Panc1 (cell line): Measurements from ENCODE around the gene ZCCHC14.

Experiments used
- TF ChIP-seq, protein P1 (sequence below): fragments of 450-650 bp; IDR thresholded peaks from 2 replicates; pipeline ENCODE4 v1.5.1; 2017; ENCODE audit warnings: mild to moderate bottlenecking
- TF ChIP-seq, protein P2 (sequence below), 2 experiments: IDR thresholded peaks; 2 replicates each; pipeline ENCODE4 v1.6.1; 2011 to 2012; ENCODE audit warnings: low read depth in 2 of 2, control low read depth in 1 of 2, low read length in 1 of 2, mild to moderate bottlenecking in 1 of 2, moderate library complexity in 1 of 2; ENCODE audit not compliant: insufficient read depth in 1 of 2

DNA sequence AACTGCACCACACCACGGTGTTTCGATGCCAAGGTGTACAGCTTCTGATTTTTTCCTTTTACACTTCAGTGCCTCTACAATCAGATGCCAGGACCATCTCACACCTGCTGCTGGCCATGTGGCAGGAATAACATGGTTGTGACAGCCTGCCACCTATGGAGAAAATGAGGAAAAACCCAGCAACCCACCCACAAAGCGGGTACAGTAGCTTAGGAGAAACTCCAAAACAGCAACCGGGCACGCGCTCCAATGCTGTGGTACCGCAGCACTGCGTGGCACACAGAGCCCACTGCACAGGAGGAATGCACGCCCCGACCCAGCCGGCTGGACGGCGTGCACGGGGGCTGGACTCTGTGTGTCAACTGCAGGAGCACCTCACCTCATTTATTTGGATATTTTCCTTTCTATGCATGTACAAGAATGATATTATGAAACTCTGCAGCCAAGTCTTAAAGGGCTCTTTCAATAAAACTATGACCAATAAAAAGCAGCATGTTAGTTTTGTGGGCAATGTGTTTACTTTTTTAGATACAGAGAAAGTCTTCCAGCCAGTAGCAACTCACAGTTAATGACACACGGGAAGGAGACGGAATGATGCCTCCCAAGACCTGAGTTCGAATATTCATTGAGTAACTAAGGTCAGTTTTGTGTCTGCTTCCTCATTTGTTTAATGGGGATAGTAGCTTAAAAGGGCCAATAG is 54.8 kb downstream of the ZCCHC14 start:
- TF ChIP-seq, protein P1, sequence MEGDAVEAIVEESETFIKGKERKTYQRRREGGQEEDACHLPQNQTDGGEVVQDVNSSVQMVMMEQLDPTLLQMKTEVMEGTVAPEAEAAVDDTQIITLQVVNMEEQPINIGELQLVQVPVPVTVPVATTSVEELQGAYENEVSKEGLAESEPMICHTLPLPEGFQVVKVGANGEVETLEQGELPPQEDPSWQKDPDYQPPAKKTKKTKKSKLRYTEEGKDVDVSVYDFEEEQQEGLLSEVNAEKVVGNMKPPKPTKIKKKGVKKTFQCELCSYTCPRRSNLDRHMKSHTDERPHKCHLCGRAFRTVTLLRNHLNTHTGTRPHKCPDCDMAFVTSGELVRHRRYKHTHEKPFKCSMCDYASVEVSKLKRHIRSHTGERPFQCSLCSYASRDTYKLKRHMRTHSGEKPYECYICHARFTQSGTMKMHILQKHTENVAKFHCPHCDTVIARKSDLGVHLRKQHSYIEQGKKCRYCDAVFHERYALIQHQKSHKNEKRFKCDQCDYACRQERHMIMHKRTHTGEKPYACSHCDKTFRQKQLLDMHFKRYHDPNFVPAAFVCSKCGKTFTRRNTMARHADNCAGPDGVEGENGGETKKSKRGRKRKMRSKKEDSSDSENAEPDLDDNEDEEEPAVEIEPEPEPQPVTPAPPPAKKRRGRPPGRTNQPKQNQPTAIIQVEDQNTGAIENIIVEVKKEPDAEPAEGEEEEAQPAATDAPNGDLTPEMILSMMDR, result no peak
- TF ChIP-seq, protein P2, sequence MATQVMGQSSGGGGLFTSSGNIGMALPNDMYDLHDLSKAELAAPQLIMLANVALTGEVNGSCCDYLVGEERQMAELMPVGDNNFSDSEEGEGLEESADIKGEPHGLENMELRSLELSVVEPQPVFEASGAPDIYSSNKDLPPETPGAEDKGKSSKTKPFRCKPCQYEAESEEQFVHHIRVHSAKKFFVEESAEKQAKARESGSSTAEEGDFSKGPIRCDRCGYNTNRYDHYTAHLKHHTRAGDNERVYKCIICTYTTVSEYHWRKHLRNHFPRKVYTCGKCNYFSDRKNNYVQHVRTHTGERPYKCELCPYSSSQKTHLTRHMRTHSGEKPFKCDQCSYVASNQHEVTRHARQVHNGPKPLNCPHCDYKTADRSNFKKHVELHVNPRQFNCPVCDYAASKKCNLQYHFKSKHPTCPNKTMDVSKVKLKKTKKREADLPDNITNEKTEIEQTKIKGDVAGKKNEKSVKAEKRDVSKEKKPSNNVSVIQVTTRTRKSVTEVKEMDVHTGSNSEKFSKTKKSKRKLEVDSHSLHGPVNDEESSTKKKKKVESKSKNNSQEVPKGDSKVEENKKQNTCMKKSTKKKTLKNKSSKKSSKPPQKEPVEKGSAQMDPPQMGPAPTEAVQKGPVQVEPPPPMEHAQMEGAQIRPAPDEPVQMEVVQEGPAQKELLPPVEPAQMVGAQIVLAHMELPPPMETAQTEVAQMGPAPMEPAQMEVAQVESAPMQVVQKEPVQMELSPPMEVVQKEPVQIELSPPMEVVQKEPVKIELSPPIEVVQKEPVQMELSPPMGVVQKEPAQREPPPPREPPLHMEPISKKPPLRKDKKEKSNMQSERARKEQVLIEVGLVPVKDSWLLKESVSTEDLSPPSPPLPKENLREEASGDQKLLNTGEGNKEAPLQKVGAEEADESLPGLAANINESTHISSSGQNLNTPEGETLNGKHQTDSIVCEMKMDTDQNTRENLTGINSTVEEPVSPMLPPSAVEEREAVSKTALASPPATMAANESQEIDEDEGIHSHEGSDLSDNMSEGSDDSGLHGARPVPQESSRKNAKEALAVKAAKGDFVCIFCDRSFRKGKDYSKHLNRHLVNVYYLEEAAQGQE (IDR thresholded peaks at IDR 0.05; ENCODE audit: insufficient read depth in 1 of 2, low read depth in 2 of 2, low read length in 1 of 2), result no peak
